Measurements from ENCODE around the gene SETD2. TPM values are rescaled to one million over a fixed set of nuclear protein-coding genes. Genes with fewer than 3 reads are reported as not detected.

Gene SETD2
- total and polyA plus RNA-seq, 9 of the 15 experiments (the other 6 are each of a cell fraction or from before 2014, with no cell fraction given), result 8.2 to 44.0 (median 33.6) TPM

DNA sequence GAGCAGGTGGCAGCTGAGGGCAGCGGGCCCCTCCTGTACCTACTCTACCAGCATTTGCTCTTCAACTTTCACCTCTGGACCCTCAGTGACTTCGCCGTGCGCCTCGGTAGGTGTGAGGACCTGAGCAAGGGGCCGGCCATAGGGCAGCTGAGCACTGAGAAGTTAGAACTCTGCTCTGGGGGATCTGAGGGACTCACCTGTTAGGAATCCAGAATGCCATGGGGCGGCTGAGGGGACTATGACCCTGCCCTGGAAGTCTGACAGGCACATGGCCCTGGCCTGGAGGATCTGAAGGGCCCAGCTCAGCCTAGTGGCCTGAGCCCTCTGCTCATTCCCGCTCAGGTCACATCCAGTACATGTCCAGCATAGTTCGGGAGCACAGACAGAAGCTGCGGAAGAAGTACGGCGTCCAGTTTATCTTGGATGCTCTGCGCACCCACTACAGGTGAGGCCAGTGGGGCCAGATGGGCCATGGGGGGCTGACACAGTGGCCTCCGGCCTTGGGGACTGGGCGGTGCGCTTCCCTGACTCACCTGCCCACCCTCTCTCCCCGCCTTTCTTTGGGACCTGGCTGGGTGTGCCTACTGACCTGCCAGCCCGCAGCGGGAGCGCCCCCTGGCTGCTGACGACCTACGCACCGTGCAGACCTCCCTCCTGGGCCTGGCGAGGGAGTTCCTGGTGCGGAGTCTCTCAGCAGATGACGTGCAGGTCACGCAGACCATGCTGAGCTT, 165.6 kb downstream of the SETD2 start (continued):
- TF ChIP-seq, protein P1, sequence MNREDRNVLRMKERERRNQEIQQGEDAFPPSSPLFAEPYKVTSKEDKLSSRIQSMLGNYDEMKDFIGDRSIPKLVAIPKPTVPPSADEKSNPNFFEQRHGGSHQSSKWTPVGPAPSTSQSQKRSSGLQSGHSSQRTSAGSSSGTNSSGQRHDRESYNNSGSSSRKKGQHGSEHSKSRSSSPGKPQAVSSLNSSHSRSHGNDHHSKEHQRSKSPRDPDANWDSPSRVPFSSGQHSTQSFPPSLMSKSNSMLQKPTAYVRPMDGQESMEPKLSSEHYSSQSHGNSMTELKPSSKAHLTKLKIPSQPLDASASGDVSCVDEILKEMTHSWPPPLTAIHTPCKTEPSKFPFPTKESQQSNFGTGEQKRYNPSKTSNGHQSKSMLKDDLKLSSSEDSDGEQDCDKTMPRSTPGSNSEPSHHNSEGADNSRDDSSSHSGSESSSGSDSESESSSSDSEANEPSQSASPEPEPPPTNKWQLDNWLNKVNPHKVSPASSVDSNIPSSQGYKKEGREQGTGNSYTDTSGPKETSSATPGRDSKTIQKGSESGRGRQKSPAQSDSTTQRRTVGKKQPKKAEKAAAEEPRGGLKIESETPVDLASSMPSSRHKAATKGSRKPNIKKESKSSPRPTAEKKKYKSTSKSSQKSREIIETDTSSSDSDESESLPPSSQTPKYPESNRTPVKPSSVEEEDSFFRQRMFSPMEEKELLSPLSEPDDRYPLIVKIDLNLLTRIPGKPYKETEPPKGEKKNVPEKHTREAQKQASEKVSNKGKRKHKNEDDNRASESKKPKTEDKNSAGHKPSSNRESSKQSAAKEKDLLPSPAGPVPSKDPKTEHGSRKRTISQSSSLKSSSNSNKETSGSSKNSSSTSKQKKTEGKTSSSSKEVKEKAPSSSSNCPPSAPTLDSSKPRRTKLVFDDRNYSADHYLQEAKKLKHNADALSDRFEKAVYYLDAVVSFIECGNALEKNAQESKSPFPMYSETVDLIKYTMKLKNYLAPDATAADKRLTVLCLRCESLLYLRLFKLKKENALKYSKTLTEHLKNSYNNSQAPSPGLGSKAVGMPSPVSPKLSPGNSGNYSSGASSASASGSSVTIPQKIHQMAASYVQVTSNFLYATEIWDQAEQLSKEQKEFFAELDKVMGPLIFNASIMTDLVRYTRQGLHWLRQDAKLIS (CRISPR knock-in tag; IDR thresholded peaks at IDR 0.05), result no peak
- TF ChIP-seq PRPF4 (IDR thresholded peaks at IDR 0.05; ENCODE audit: insufficient read depth, low read depth, low read length, poor library complexity, severe bottlenecking), result no peak
- TF ChIP-seq, protein P2, sequence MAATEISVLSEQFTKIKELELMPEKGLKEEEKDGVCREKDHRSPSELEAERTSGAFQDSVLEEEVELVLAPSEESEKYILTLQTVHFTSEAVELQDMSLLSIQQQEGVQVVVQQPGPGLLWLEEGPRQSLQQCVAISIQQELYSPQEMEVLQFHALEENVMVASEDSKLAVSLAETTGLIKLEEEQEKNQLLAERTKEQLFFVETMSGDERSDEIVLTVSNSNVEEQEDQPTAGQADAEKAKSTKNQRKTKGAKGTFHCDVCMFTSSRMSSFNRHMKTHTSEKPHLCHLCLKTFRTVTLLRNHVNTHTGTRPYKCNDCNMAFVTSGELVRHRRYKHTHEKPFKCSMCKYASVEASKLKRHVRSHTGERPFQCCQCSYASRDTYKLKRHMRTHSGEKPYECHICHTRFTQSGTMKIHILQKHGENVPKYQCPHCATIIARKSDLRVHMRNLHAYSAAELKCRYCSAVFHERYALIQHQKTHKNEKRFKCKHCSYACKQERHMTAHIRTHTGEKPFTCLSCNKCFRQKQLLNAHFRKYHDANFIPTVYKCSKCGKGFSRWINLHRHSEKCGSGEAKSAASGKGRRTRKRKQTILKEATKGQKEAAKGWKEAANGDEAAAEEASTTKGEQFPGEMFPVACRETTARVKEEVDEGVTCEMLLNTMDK (IDR thresholded peaks at IDR 0.05; ENCODE audit: borderline replicate concordance, insufficient read depth, low read depth, low read length, poor library complexity, severe bottlenecking), result peak; percentile 15
- TF ChIP-seq FIP1L1 (IDR thresholded peaks at IDR 0.05; ENCODE audit: low read depth, low read length, poor library complexity, severe bottlenecking), result no peak
- TF ChIP-seq SIRT6 (IDR thresholded peaks at IDR 0.05; ENCODE audit: low read depth, low read length), result no peak
- no peak for TF ChIP-seq HNRNPLL (IDR thresholded peaks at IDR 0.05; ENCODE audit: low read depth, low read length, poor library complexity, severe bottlenecking)
- TF ChIP-seq MTA1 (IDR thresholded peaks at IDR 0.05; ENCODE audit: borderline replicate concordance), result no peak
- TF ChIP-seq PYGO2 (tag; IDR thresholded peaks at IDR 0.05), result no peak
- TF ChIP-seq, protein P3, sequence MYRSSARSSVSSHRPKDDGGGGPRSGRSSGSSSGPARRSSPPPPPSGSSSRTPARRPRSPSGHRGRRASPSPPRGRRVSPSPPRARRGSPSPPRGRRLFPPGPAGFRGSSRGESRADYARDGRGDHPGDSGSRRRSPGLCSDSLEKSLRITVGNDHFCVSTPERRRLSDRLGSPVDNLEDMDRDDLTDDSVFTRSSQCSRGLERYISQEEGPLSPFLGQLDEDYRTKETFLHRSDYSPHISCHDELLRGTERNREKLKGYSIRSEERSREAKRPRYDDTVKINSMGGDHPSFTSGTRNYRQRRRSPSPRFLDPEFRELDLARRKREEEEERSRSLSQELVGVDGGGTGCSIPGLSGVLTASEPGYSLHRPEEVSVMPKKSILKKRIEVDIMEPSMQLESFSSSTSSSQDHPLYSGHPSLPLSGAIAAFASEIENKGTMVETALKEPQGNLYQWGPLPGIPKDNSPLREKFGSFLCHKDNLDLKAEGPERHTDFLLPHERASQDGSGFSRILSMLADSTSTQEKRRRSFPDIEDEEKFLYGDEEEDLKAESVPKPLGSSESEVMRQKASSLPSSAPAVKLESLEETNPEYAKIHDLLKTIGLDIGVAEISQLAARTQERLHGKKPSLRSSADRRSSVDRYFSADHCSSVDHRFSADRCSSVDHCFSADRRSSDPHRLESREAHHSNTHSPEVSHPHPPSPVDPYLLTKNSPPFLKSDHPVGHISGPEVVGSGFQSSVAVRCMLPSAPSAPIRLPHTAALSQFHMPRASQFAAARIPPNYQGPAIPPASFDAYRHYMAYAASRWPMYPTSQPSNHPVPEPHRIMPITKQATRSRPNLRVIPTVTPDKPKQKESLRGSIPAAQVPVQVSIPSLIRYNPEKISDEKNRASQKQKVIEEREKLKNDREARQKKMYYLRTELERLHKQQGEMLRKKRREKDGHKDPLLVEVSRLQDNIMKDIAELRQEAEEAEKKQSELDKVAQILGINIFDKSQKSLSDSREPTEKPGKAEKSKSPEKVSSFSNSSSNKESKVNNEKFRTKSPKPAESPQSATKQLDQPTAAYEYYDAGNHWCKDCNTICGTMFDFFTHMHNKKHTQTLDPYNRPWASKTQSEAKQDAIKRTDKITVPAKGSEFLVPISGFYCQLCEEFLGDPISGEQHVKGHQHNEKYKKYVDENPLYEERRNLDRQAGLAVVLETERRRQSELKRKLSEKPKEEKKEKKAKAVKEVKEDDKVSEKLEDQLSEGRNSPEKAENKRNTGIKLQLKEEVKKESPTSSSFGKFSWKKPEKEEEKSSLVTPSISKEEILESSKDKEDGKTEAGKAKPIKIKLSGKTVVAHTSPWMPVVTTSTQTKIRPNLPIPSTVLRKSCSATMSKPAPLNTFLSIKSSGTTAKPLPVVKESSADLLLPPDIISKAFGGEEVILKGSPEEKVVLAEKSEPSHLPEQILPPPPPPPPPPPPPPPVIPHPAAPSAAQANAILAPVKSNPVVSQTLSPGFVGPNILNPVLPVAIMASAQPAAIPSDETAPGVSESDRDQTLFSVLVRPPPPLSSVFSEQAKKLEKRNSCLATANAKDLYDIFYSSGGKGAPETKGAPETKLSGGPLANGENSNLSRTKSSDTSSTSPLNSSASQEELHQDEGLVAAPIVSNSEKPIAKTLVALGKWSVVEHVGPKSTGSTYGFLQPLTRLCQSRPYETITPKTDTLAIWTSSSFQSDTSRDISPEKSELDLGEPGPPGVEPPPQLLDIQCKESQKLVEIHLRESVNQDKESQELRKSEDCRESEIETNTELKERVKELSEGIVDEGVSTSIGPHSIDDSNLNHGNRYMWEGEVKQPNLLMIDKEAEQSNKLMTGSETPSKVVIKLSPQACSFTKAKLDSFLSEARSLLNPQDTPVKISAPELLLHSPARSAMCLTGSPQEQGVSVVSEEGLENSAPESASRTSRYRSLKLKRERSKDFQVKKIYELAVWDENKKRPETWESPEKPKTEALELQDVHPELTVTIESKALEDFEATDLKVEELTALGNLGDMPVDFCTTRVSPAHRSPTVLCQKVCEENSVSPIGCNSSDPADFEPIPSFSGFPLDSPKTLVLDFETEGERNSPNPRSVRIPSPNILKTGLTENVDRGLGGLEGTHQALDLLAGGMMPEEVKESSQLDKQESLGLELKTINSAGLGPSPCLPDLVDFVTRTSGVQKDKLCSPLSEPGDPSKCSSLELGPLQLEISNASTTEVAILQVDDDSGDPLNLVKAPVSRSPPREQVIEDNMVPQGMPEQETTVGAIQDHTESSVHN (IDR thresholded peaks at IDR 0.05; ENCODE audit: borderline replicate concordance in 1 of 2, low read depth in 1 of 2), result no peak
